ENCODE data around the gene TP53INP2. TPM values are rescaled to one million over a fixed set of nuclear protein-coding genes. Genes with fewer than 3 reads are reported as not detected.

Gene TP53INP2
- total and polyA plus RNA-seq, 9 of the 15 experiments (the other 6 are each of a cell fraction or from before 2014, with no cell fraction given): 0.43 to 5.0 (median 1.3) TPM

GRCh38 chr20:34680586-34681175 lies 23.5 kb upstream of the TP53INP2 start (continued):
- no peak for TF ChIP-seq NEUROD1 (IDR thresholded peaks at IDR 0.05; ENCODE audit: borderline replicate concordance, low read depth, low read length, partially characterized antibody)
- no peak for TF ChIP-seq ZNF23 (CRISPR knock-in tag; IDR thresholded peaks at IDR 0.05)
- TF ChIP-seq, protein P1, sequence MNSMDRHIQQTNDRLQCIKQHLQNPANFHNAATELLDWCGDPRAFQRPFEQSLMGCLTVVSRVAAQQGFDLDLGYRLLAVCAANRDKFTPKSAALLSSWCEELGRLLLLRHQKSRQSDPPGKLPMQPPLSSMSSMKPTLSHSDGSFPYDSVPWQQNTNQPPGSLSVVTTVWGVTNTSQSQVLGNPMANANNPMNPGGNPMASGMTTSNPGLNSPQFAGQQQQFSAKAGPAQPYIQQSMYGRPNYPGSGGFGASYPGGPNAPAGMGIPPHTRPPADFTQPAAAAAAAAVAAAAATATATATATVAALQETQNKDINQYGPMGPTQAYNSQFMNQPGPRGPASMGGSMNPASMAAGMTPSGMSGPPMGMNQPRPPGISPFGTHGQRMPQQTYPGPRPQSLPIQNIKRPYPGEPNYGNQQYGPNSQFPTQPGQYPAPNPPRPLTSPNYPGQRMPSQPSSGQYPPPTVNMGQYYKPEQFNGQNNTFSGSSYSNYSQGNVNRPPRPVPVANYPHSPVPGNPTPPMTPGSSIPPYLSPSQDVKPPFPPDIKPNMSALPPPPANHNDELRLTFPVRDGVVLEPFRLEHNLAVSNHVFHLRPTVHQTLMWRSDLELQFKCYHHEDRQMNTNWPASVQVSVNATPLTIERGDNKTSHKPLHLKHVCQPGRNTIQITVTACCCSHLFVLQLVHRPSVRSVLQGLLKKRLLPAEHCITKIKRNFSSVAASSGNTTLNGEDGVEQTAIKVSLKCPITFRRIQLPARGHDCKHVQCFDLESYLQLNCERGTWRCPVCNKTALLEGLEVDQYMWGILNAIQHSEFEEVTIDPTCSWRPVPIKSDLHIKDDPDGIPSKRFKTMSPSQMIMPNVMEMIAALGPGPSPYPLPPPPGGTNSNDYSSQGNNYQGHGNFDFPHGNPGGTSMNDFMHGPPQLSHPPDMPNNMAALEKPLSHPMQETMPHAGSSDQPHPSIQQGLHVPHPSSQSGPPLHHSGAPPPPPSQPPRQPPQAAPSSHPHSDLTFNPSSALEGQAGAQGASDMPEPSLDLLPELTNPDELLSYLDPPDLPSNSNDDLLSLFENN (IDR thresholded peaks at IDR 0.05; ENCODE audit: low read depth in 2 of 2, low read length in 2 of 2): no peak
- no peak for TF ChIP-seq ZNF165 (CRISPR knock-in tag; IDR thresholded peaks at IDR 0.05; ENCODE audit: borderline replicate concordance)
- TF ChIP-seq, protein P2, sequence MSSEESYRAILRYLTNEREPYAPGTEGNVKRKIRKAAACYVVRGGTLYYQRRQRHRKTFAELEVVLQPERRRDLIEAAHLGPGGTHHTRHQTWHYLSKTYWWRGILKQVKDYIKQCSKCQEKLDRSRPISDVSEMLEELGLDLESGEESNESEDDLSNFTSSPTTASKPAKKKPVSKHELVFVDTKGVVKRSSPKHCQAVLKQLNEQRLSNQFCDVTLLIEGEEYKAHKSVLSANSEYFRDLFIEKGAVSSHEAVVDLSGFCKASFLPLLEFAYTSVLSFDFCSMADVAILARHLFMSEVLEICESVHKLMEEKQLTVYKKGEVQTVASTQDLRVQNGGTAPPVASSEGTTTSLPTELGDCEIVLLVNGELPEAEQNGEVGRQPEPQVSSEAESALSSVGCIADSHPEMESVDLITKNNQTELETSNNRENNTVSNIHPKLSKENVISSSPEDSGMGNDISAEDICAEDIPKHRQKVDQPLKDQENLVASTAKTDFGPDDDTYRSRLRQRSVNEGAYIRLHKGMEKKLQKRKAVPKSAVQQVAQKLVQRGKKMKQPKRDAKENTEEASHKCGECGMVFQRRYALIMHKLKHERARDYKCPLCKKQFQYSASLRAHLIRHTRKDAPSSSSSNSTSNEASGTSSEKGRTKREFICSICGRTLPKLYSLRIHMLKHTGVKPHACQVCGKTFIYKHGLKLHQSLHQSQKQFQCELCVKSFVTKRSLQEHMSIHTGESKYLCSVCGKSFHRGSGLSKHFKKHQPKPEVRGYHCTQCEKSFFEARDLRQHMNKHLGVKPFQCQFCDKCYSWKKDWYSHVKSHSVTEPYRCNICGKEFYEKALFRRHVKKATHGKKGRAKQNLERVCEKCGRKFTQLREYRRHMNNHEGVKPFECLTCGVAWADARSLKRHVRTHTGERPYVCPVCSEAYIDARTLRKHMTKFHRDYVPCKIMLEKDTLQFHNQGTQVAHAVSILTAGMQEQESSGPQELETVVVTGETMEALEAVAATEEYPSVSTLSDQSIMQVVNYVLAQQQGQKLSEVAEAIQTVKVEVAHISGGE (CRISPR knock-in tag; IDR thresholded peaks at IDR 0.05): no peak
- no peak for TF ChIP-seq ZNF668 (CRISPR knock-in tag; IDR thresholded peaks at IDR 0.05)
- TF ChIP-seq XRCC4 (IDR thresholded peaks at IDR 0.05; ENCODE audit: extremely low read depth, insufficient read depth, insufficient read length): no peak
- TF ChIP-seq, protein P3, sequence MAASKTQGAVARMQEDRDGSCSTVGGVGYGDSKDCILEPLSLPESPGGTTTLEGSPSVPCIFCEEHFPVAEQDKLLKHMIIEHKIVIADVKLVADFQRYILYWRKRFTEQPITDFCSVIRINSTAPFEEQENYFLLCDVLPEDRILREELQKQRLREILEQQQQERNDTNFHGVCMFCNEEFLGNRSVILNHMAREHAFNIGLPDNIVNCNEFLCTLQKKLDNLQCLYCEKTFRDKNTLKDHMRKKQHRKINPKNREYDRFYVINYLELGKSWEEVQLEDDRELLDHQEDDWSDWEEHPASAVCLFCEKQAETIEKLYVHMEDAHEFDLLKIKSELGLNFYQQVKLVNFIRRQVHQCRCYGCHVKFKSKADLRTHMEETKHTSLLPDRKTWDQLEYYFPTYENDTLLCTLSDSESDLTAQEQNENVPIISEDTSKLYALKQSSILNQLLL (CRISPR knock-in tag; IDR thresholded peaks at IDR 0.05; ENCODE audit: borderline replicate concordance): no peak
- no peak for TF ChIP-seq ZNF212 (CRISPR knock-in tag; IDR thresholded peaks at IDR 0.05)
- TF ChIP-seq PML (IDR thresholded peaks at IDR 0.05; ENCODE audit: low read length): no peak
- TF ChIP-seq MED1 (CRISPR knock-in tag; IDR thresholded peaks at IDR 0.05; ENCODE audit: borderline replicate concordance): no peak
- peak; percentile 56; the same call in 1 of the 2 replicates for TF ChIP-seq THAP7 (CRISPR knock-in tag; IDR thresholded peaks at IDR 0.05)
- no peak for TF ChIP-seq SAP30 (IDR thresholded peaks at IDR 0.05; ENCODE audit: borderline replicate concordance, insufficient read depth, low read depth, low read length, poor library complexity, severe bottlenecking)
- 0 out of 2 replicates have a peak, but pooled peaks have one; percentile 39 for TF ChIP-seq SMARCE1 (IDR thresholded peaks at IDR 0.05)
- TF ChIP-seq SMARCC2 (IDR thresholded peaks at IDR 0.05; ENCODE audit: low read depth): no peak
- TF ChIP-seq ZBTB17 (CRISPR knock-in tag; IDR thresholded peaks at IDR 0.05): no peak
- TF ChIP-seq SMC3 (conservative IDR thresholded peaks at IDR 0.05; ENCODE audit: insufficient read depth, low read depth, low read length): no peak
- TF ChIP-seq STAT5A (IDR thresholded peaks at IDR 0.05; ENCODE audit: borderline replicate concordance, low read length): no peak
- TF ChIP-seq RBM22 (IDR thresholded peaks at IDR 0.05; ENCODE audit: low read depth, low read length, poor library complexity, severe bottlenecking): no peak
